SH-SY5Y (cell line): ENCODE data around the gene RAB8B.

Experiments
- GATA2 ChIP-seq: IDR thresholded peaks from 2 replicates; pipeline ENCODE4 v1.6.1; 2011; ENCODE audit warnings: mild to moderate bottlenecking, low read depth, low read length
- GATA3 ChIP-seq: IDR thresholded peaks from 2 replicates; pipeline ENCODE4 v1.6.1; 2011; ENCODE audit warnings: low read depth, mild to moderate bottlenecking, low read length, moderate library complexity

DNA sequence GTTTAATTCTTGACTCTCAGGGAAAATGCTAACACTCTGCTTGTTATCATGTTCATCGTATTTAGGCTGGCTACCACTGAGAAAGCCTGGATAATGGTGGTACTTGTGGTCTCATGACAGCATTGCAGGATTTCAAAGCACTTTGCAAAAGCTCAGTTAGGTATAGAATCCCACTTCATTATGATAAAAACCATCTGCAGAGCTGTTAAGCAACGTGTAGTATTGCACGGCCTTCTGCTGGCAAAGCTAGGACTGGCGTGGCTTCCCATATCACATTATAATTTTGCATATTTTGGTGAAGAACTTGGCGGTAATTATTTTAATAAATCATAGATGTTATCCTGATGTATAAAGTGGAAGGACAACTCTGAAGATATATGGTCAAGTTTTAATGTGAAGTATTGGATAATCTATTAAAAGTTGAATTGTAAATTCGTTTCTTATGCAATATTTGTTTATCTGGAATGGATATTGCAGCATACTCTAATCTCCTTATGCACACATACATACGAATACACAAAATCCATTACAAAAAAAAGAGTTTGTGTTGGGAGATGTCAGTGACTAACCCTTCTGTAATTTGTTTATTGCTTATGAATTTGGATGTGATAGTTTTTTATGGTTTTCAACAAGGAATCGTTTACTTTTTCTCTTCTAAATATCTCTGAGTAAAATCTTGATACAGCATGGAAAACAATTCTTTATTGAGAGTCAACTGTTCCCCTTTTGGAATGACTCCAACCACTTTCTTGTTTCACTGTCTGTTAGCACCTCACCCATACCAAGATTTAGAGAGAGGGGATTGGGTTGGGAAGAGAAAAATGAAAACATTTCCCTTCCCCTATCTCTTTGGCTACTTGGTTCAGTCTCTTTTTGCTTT lies 9.2 kb downstream of the RAB8B start:
- no peak for TF ChIP-seq GATA2
- TF ChIP-seq GATA3: no peak
